ENCODE results near the gene DISC1. TPM values are rescaled to one million over a fixed set of nuclear protein-coding genes. Genes with fewer than 3 reads are reported as not detected.

The DISC1 gene
- total RNA-seq, 2 donors from 2014 or later: 8.0 to 9.4 TPM

GRCh38 chr1:231801042-231801585 is 174.5 kb downstream of the DISC1 start:
- Histone ChIP-seq H3K9ac (ENCODE audit: extremely low read depth, low read length, poor library complexity, severe bottlenecking) (no peak overlapping the region), H3K9me3 (ENCODE audit: control insufficient read depth, low read length) (no peaks in the 10 kb centered on the region), H3K4me3 (ENCODE audit: low read length) (no peak overlapping the region), H3K4me1 (ENCODE audit: control insufficient read depth, insufficient read depth, low read length) (no peaks in the 10 kb centered on the region), H3K27me3 (ENCODE audit: control insufficient read depth, insufficient read depth, low read length, poor library complexity, severe bottlenecking) (no peaks in the 10 kb centered on the region), H3K27ac (ENCODE audit: low read depth, low read length) (no peak overlapping the region), H3K36me3 (ENCODE audit: control insufficient read depth, insufficient read depth, low read length) (no peaks in the 10 kb centered on the region)
- H3K4me3 Mint-ChIP-seq: no peak overlapping the region
- no peak overlapping the region for H3K27ac Mint-ChIP-seq
- no peak for TF ChIP-seq CTCF (conservative IDR thresholded peaks at IDR 0.05)
- peaks cover 12% of the 10 kb centered on the region for H3K9me3 Mint-ChIP-seq
- no peaks in the 10 kb centered on the region for H3K4me1 Mint-ChIP-seq
- no peaks in the 10 kb centered on the region for H3K27me3 Mint-ChIP-seq (ENCODE audit: insufficient read depth)
- DNase-seq: no peak
- H3K36me3 Mint-ChIP-seq (ENCODE audit: low read depth): peaks cover 26% of the 10 kb centered on the region
- 94 to 100% methylated on average over 5 to 6 of the region's 6 CpGs for WGBS, 2 experiments (ENCODE audit: insufficient coverage in 1 of 2, insufficient read length in 1 of 2)

- Mint-ChIP-seq H3K4me3 (no peak overlapping the region), H3K9me3 (peaks cover 12% of the 10 kb centered on the region), H3K4me1 (peaks cover 2% of the 10 kb centered on the region), H3K27ac (no peak overlapping the region), H3K27me3 (ENCODE audit: insufficient read depth) (no peaks in the 10 kb centered on the region), H3K36me3 (ENCODE audit: low read depth) (peaks cover 26% of the 10 kb centered on the region)
- no peaks in the 10 kb centered on the region for H3K27me3 ChIP-seq (ENCODE audit: control insufficient read depth, insufficient read depth, low read length, poor library complexity, severe bottlenecking)
- H3K4me3 ChIP-seq (ENCODE audit: low read length): no peak overlapping the region
- no peaks in the 10 kb centered on the region for H3K36me3 ChIP-seq (ENCODE audit: control insufficient read depth, insufficient read depth, low read length)
- peaks cover 2% of the 10 kb centered on the region for H3K4me1 ChIP-seq (ENCODE audit: control insufficient read depth, insufficient read depth, low read length)
- DNase-seq: no peak
- no peak overlapping the region for H3K9ac ChIP-seq (ENCODE audit: extremely low read depth, low read length, poor library complexity, severe bottlenecking)
- H3K9me3 ChIP-seq (ENCODE audit: control insufficient read depth, low read length): no peaks in the 10 kb centered on the region
- WGBS, 2 experiments (ENCODE audit: insufficient coverage in 1 of 2, insufficient read length in 1 of 2): 80 to 89% methylated on average over 6 to 8 of the region's 8 CpGs
- H3K27ac ChIP-seq (ENCODE audit: low read depth, low read length): no peak overlapping the region
- no peak for TF ChIP-seq CTCF (conservative IDR thresholded peaks at IDR 0.05)
These were observed 176.8 kb downstream of the DISC1 start for GRCh38 chr1:231803353-231803752.

GRCh38 chr1:231806623-231807495 is 180.3 kb downstream of the DISC1 start:
- peak; percentile 88 for TF ChIP-seq CTCF (conservative IDR thresholded peaks at IDR 0.05)
- H3K27me3 ChIP-seq (ENCODE audit: control insufficient read depth, insufficient read depth, low read length, poor library complexity, severe bottlenecking): no peaks in the 10 kb centered on the region
- no peak overlapping the region for H3K4me3 ChIP-seq (ENCODE audit: low read length)
- Mint-ChIP-seq H3K4me1 (peaks cover 5% of the 10 kb centered on the region), H3K9me3 (no peaks in the 10 kb centered on the region), H3K4me3 (no peak overlapping the region), H3K27me3 (ENCODE audit: insufficient read depth) (no peaks in the 10 kb centered on the region), H3K36me3 (ENCODE audit: low read depth) (peaks cover 17% of the 10 kb centered on the region), H3K27ac (no peak overlapping the region)
- no peak overlapping the region for H3K9ac ChIP-seq (ENCODE audit: extremely low read depth, low read length, poor library complexity, severe bottlenecking)
- H3K36me3 ChIP-seq (ENCODE audit: control insufficient read depth, insufficient read depth, low read length): no peaks in the 10 kb centered on the region
- DNase-seq: peak; percentile 94
- peaks cover 2% of the 10 kb centered on the region for H3K4me1 ChIP-seq (ENCODE audit: control insufficient read depth, insufficient read depth, low read length)
- 66 to 73% methylated on average over 15 to 21 of the region's 21 CpGs for WGBS, 2 experiments (ENCODE audit: insufficient coverage in 1 of 2, insufficient read length in 1 of 2)
- H3K9me3 ChIP-seq (ENCODE audit: control insufficient read depth, low read length): no peaks in the 10 kb centered on the region
- no peak overlapping the region for H3K27ac ChIP-seq (ENCODE audit: low read depth, low read length)
